Right ventricle myocardium inferior (tissue), 1 donor: ENCODE measurements around the gene FBXO11. TPM values are rescaled to one million over a fixed set of nuclear protein-coding genes. Genes with fewer than 3 reads are reported as not detected.
"Not testable (repeated sequence)": the region's sequence is repeated elsewhere in the genome, so short reads cannot be mapped to it uniquely, and the experiment has no call there.

Source experiments
- ATAC-seq: fragments of 200-7000 bp; cut with Tn5 transposase; one replicate; pipeline ENCODE4 v1.9.1; 2020; ENCODE audit warnings: mild to moderate bottlenecking, moderate library complexity
- DNase-seq: peaks from one replicate; pipeline ENCODE4 v3.0.0; 2021; ENCODE audit errors: missing footprints
- intact Hi-C: fragments of 100-400 bp; cut with DNase I; formaldehyde crosslinking; loops from one replicate; pipeline ENCODE4 v1.11.0; 2022
- long read RNA-seq: library from polyadenylated mRNA; unstranded; transcript quantifications from one replicate; pipeline ENCODE4 v2.0.0, GENCODE V29; 2021
- total RNA-seq: library from RNA; stranded (reverse); fragmentation: NEBNext Ultra II Directional; extraction: Animal tissue kit (Norgen Biotek cat#: 25700); gene quantifications from one replicate; pipeline ENCODE4 v1.2.1, GENCODE V29; 2021
- donor health status: DM: no; HTN: yes; CAD: no; lungs with severe emphysema.

The FBXO11 gene
- total RNA-seq: 35.6 TPM
- long read RNA-seq, full-length matches to known transcripts: 18 of 22 reads
- long read RNA-seq, partial matches to known transcripts: 1 of 22 reads
- long read RNA-seq, other reads (novel, unspliced or antisense): 3 of 22 reads

GRCh38 chr2:47906157-47907038, at the start of gene FBXO11:
Gene FBXO11, minus strand, starts transcription at chr2:47906498. Its CDS starts 778 bp downstream, at chr2:47905720.
- DNase-seq: peak; percentile 97
- ATAC-seq: peak; percentile 97
- intact Hi-C loops: loop anchor here (5.0 kb wide), 2 partner anchors 39 to 516 kb away; no protein-coding TSS in a partner anchor

DNA sequence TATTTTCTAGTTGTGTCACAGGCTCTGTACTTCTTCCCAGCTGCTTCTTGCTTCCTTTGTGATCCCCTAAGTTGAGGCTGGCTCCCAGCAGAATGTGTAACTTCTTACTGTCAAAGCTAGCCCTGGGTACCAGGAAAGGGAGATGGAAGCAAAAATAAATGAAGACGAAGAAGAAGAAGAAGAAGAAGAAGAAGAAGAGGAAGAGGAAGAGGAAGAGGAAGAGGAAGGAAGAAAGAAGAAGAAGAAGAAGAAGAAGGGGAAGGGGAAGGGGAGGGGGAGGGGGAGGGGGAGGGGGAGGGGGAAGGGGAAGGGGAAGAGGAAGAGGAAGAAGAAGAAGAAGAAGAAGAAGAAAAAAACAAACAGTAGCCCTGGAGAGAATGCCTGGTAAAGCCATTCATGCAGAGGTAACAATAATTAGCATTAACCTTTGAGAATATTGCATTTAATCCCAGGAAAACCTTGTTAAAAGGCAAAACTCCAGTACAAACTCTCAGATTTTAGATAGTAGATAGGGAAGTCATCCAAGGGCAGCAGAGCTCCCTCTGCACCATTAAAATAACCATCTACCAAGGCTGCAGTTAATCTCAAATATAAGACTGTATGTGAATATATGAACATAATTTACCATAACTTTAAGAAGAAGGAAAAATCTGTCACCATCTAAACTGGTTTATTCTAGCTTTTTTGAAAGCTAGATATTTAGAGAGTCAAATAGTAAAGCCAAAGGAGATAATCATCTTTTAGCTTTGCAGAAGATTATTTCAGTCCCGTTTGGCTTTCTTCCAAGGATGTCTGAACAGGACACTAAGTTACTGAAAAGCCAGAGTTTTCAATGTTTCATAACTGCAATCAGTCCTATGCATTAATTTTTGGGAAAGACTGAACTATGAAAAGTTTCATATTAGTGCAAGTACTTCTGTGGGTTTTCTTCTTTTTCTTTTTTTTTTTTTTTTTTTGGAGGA, 44.3 kb upstream of the FBXO11 start:
- intact Hi-C loops: no loop called here

DNA sequence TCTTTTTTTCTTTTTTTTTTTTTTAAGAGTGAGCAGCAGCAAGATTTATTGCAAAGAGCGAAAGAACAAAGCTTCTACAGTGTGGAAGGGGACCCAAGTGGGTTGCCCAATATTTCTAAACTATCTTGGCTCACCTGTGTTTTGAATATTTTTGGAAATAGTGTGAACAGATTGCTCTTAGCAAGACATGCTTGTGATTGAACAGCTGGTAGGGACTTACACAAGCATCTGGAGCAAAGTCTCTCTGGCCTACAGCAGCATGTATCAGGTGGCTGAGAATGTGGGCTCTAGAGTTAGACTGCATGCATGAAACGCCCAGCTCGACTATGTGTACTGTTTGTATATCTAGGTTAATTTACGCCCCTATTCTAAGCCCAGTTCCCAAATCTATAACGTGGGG, 40.3 kb upstream of the FBXO11 start:
- DNase-seq (no peak), ATAC-seq (no peak)
- intact Hi-C loops: loop anchor here (10.0 kb wide), 1 partner anchor 128 kb away; no protein-coding TSS in a partner anchor

More for the DNA sequence above, 44.3 kb upstream of the FBXO11 start:
- no peak for DNase-seq
- ATAC-seq: no peak

- intact Hi-C loops: loop anchor here (10.0 kb wide), 1 partner anchor 130 kb away; no protein-coding TSS in a partner anchor
- ATAC-seq (peak; percentile 52), DNase-seq (no peak)
Observed at GRCh38 chr2:47945046-47945781, 38.9 kb upstream of the FBXO11 start.

DNA sequence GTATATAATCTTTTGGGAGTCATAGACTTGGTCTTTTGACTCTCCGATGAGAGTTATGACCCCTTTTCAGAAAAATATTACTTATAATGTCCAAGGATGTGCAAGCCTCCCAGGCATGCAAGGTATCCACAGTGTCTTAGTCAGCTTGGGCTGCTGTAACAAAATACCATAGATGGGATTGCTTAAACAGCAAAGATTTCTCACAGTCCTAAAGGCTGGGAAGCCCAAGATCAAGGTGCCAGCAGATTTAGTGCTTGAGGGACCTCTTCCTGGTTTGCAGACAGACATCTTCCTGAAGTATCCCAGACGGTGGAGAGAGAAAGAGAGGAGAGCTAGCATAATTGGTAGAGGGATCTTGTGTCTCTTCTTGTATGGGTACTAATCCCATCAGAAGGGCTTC, 35.6 kb upstream of the FBXO11 start:
- ATAC-seq (no peak), DNase-seq (no peak)
- intact Hi-C loops: loop anchor here (10.0 kb wide), 1 partner anchor 133 kb away; no protein-coding TSS in a partner anchor

DNA sequence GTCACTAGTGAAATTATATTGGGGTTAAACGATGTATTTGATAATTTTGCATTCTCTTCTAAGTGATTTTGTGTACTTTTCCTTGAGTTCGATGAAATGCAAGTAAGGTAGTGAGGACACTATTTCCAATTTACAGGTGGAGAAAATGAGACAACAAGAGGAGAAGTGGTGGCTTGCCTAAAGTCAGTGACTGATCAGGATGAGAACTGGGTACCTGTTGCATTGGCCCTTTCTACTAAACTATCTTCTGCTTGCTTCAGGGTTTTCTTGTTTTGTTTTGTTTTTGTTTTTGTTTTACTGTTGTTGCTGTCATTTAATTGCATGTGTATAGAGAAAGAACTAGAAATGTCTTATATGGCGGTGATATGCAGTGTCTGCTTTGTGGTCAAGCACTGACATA, 31.4 kb upstream of the FBXO11 start:
- intact Hi-C loops: no loop called here
- DNase-seq (no peak), ATAC-seq (no peak)

DNA sequence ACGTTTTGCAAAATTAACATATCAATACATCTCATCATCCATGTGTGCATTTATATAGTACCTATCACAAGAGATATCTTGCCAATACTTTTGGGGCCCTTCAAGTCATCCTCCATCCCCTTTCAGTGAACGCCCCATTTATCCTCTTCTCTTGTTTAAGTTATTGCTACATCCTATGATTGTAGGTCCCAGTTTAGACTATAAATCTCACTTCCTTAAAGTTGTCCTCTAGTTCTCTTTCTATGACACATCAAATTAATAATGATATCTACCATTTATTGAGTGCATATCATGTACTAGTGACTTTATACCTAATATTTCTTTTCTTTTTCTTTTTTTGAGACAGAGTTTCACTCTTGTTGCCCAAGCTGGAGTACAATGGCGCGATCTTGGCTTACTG, 28.8 kb upstream of the FBXO11 start:
- no peak for ATAC-seq
- intact Hi-C loops: no loop called here
- DNase-seq: no peak

DNA sequence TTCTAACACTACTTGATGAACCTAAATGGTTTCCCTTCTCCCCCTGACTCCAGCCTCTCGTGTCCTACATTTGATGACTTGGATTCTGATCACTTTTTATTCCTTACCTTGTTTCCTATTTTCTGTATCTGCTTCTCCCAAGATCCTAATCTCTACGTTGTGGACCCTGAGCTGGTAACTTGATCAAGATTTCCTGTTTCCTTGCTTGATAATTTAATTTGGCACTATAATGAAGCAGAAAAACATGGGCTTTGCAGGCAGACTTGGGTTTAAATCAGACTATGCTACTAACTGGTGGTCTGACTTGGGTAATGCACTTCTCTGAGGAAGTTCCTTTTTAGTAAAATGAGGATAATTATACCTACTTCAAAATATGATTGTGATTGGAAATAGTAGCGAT, 11.7 kb upstream of the FBXO11 start:
- ATAC-seq: no peak
- intact Hi-C loops: no loop called here
- DNase-seq: no peak

DNA sequence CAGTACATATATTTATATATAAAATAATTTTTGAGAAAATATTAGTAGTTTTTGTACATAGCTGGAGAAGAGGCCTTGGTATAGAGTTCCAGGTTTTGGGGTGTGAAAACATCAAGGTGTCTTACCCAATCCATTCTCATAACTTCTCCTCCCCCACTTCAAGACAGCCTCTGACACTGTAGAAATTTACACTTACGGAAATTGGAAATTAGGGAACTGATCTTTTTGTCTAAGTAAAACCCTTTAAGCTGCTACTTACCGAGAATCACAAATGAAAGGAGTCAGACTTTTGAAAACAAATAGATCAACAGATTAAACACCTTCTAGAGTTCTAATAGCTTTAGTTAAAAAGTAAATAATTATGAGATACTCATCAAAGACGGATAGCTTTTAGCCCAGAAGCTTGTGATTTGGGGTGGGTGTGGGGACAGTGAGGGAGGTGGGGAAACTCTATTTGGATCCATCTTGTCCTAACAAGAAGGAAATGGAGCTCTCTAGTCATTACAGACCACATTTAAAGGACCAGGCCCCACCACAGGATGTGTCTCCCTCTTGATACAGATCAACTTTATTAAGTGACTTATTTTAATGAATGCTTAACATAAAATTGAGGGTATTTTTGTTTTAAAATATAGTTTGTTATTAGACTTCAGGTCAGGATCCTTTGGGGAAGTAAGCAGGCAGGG, 11.1 kb upstream of the FBXO11 start:
- ATAC-seq: no peak
- intact Hi-C loops: no loop called here
- no peak for DNase-seq

- no peak for DNase-seq
- ATAC-seq: no peak
- intact Hi-C loops: no loop called here
Observed at GRCh38 chr2:47916412-47916811, 10.1 kb upstream of the FBXO11 start.

GRCh38 chr2:47910662-47911061, 4.4 kb upstream of the FBXO11 start:
- ATAC-seq, intact Hi-C loops, DNase-seq: not testable (repeated sequence)

DNA sequence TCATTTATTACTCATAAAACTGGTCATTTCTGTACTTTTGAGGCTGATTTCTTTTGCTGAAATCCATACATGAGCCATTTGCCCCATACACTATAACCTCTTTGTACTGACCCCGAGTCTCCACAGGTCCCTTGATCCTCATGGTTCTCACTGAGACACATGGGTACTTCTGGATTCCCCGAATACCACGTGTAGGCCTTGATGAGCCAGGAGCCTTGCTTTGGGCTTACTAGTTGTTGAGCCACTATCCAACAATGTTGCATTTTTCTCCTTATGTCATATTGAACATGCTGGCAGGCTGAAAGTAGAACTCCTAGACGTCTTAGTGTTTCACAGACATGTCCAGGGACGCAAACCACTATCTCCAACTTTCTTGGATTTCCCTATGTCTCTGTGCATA, 2.4 kb upstream of the FBXO11 start:
- intact Hi-C loops: loop anchor here (5.0 kb wide), 2 partner anchors 41 to 514 kb away; no protein-coding TSS in a partner anchor
- DNase-seq (no peak), ATAC-seq (no peak)

DNA sequence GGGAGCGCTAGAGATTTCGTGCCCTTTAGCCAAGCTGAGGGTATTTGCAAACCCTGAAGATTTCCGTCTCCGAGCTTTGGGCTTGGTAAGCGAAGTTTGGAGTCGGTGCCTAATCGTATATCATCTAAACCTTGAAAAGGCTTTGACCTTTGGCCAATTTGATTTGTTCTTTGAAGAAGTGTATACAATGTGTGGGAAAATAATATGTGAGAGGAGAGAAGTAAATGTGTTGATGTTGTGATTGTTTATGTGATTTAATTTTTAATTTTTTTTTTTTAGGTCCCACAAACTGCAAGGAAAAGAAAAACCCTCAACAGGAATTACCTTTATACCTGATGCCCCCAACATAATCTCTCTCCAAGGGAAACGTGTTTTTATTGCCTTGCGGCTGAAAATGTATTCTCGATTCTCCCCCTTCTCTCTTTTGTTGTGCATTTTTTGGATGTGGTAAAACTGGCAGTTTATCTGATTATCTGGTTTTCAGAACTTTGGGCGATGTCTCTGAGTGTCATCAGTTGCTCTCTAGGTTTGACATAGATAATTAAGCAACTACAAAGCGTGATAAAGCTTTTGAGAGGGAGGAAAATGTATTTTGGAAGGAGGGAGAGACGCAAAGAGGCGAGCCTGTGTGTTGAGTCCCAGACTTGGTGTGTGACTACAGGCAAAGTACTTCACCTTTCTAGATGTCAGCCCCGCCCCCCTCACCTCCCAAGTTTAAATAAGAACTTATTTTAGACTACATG, 912 bp upstream of the FBXO11 start:
- intact Hi-C loops: loop anchor here (5.0 kb wide), 2 partner anchors 40 to 515 kb away; no protein-coding TSS in a partner anchor
- ATAC-seq (peak; percentile 29), DNase-seq (no peak)

- DNase-seq (peak; percentile 87), ATAC-seq (peak; percentile 8)
- intact Hi-C loops: loop anchor here (1.0 to 5.0 kb wide), 4 partner anchors 38 to 517 kb away; partner anchors contain the start of gene MSH6
Observed at GRCh38 chr2:47905386-47906156, 727 bp downstream of the FBXO11 start.

DNA sequence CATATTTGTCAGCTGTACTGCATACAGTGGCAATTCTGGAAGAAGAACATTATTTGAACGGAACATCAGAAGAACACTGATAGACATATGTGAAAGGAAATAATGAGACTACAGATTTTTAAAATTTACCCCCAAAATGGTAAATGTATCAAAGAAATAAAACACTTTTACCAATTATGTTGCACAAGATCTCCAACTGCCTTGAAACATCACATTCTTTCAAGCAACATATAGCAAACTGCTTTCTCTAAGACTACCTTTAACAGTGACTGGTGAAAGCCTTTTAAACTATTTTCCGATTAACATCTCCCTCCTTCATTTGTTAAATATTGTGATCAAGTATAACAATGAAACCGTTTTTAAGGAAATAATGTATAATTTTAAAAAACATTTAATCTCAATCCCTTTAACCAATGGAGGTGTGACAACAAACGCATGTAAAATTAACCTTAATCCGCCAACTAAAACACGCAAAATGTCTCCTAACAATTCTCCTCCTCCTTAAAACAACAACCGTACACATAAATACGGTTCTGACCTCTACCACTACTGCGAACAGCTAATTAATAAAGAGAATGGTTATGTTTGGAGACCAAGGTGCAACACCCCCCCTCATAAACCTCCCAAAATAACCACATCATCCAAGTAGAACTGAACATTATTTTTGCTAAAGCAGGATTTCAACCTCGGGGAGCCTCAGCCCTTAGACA, 2.4 kb downstream of the FBXO11 start:
- intact Hi-C loops: loop anchor here (2.0 kb wide), 1 partner anchor 121 kb away; the partner anchor contains the start of gene MSH6
- DNase-seq (no peak), ATAC-seq (no peak)
